Nephron progenitor cell (in vitro differentiated cells): ENCODE measurements around the gene LPP.

Experiments
- DNase-seq: peaks from one replicate; pipeline ENCODE4 v3.0.0; 2021
- H3K27ac Mint-ChIP-seq: 2 replicates; pipeline ENCODE4 v1.8.0; 2021; ENCODE audit warnings: mild to moderate bottlenecking, moderate library complexity, mixed read lengths
- H3K27me3 Mint-ChIP-seq: 2 replicates; pipeline ENCODE4 v1.8.0; 2021; ENCODE audit warnings: mild to moderate bottlenecking, low read depth, mixed read lengths; ENCODE audit not compliant: poor library complexity
- H3K36me3 Mint-ChIP-seq: 2 replicates; pipeline ENCODE4 v1.8.0; 2021; ENCODE audit warnings: low read depth, mixed read lengths
- H3K4me1 Mint-ChIP-seq: 2 replicates; pipeline ENCODE4 v1.8.0; 2021; ENCODE audit warnings: mixed read lengths
- H3K4me3 Mint-ChIP-seq: 2 replicates; pipeline ENCODE4 v1.8.0; 2021; ENCODE audit warnings: mild to moderate bottlenecking, moderate library complexity, mixed read lengths
- H3K9me3 Mint-ChIP-seq: 2 replicates; pipeline ENCODE4 v1.8.0; 2021; ENCODE audit warnings: mild to moderate bottlenecking, moderate library complexity, mixed read lengths
- TF ChIP-seq, protein P1 (sequence below): fragments of 200-600 bp; sonication (generic); IDR thresholded peaks from 2 replicates; pipeline ENCODE4 v1.5.0; 2021; ENCODE audit warnings: antibody characterized with exemption

The LPP gene

GRCh38 chr3:188497021-188497420, 343.1 kb downstream of the LPP start:
- H3K4me3 Mint-ChIP-seq, result no peak overlapping the region
- H3K27ac Mint-ChIP-seq, result no peak overlapping the region
- peaks cover 8% of the 10 kb centered on the region for H3K9me3 Mint-ChIP-seq
- H3K27me3 Mint-ChIP-seq, result no peaks in the 10 kb centered on the region
- no peaks in the 10 kb centered on the region for H3K4me1 Mint-ChIP-seq
- H3K36me3 Mint-ChIP-seq, result peaks cover 3% of the 10 kb centered on the region
- TF ChIP-seq, protein P1, sequence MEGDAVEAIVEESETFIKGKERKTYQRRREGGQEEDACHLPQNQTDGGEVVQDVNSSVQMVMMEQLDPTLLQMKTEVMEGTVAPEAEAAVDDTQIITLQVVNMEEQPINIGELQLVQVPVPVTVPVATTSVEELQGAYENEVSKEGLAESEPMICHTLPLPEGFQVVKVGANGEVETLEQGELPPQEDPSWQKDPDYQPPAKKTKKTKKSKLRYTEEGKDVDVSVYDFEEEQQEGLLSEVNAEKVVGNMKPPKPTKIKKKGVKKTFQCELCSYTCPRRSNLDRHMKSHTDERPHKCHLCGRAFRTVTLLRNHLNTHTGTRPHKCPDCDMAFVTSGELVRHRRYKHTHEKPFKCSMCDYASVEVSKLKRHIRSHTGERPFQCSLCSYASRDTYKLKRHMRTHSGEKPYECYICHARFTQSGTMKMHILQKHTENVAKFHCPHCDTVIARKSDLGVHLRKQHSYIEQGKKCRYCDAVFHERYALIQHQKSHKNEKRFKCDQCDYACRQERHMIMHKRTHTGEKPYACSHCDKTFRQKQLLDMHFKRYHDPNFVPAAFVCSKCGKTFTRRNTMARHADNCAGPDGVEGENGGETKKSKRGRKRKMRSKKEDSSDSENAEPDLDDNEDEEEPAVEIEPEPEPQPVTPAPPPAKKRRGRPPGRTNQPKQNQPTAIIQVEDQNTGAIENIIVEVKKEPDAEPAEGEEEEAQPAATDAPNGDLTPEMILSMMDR, result no peak
- no peak for DNase-seq

GRCh38 chr3:188503647-188504046, 349.7 kb downstream of the LPP start:
- Mint-ChIP-seq H3K4me3 (no peak overlapping the region), H3K27me3 (no peaks in the 10 kb centered on the region)
- TF ChIP-seq, protein P1, result no peak

DNA sequence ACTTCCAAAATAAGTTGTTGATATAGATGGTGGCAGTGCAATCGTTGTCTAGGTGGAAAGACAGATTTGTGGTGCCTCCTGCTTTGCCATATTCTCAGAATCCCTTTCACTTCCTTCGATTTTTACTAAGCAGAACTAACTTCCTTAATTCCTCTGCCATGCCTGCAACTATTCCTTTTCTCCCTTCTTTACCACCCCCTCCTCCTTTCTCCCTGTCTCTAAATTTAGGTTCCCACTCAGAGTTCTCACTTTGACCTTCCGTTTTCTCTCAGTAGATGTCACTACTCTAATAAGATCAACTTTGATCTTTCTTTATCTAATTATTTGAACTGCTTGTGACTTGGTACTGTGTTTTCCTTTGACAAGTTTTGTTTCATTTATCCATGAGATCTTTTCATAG, 351.2 kb downstream of the LPP start:
- no peaks in the 10 kb centered on the region for H3K4me1 Mint-ChIP-seq
- no peaks in the 10 kb centered on the region for H3K27me3 Mint-ChIP-seq
- H3K4me3 Mint-ChIP-seq, result no peak overlapping the region
- H3K27ac Mint-ChIP-seq, result no peak overlapping the region
- DNase-seq, result no peak
- H3K9me3 Mint-ChIP-seq, result peaks cover 42% of the 10 kb centered on the region
- TF ChIP-seq, protein P1, result no peak
- H3K36me3 Mint-ChIP-seq, result peaks cover 43% of the 10 kb centered on the region

More at GRCh38 chr3:188503647-188504046, 349.7 kb downstream of the LPP start:
- Mint-ChIP-seq H3K4me1 (no peaks in the 10 kb centered on the region), H3K36me3 (peaks cover 43% of the 10 kb centered on the region), H3K27ac (no peak overlapping the region), H3K9me3 (peaks cover 42% of the 10 kb centered on the region)
- no peak for DNase-seq

- Mint-ChIP-seq H3K4me1 (no peaks in the 10 kb centered on the region), H3K27me3 (no peaks in the 10 kb centered on the region), H3K27ac (no peak overlapping the region), H3K9me3 (peaks cover 41% of the 10 kb centered on the region), H3K4me3 (no peak overlapping the region), H3K36me3 (peaks cover 43% of the 10 kb centered on the region)
- no peak for DNase-seq
- TF ChIP-seq, protein P1, result no peak
These were observed 352.0 kb downstream of the LPP start for GRCh38 chr3:188505911-188506310.

DNA sequence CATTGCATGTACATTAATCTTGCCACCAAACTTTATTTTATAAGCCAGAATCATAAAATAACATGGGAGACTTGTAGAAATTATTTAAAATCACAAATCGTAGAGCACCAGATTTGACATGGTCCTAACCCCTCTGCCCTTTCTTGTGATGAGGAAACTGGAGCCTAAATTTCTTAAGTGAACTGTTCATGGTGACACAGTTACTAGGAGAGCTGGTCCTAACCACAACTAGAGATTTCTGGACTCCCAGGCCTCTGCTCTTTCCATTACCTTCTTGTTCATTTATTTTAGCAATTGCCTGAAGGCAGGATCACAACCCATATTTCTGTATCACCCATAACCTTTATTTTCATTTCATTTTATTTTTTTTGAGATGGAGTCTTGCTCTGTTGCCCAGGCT, 352.5 kb downstream of the LPP start:
- no peak for DNase-seq
- H3K27ac Mint-ChIP-seq, result no peak overlapping the region
- H3K4me1 Mint-ChIP-seq, result no peaks in the 10 kb centered on the region
- TF ChIP-seq, protein P1, result no peak
- no peak overlapping the region for H3K4me3 Mint-ChIP-seq
- H3K27me3 Mint-ChIP-seq, result no peaks in the 10 kb centered on the region
- H3K36me3 Mint-ChIP-seq, result peaks cover 43% of the 10 kb centered on the region
- peaks cover 38% of the 10 kb centered on the region for H3K9me3 Mint-ChIP-seq

GRCh38 chr3:188507244-188507720, 353.3 kb downstream of the LPP start:
- no peaks in the 10 kb centered on the region for H3K4me1 Mint-ChIP-seq
- H3K9me3 Mint-ChIP-seq, result peaks cover 31% of the 10 kb centered on the region
- TF ChIP-seq, protein P1, result no peak
- no peak for DNase-seq
- no peaks in the 10 kb centered on the region for H3K27me3 Mint-ChIP-seq
- H3K4me3 Mint-ChIP-seq, result no peak overlapping the region
- H3K36me3 Mint-ChIP-seq, result peaks cover 38% of the 10 kb centered on the region
- peak overlapping the region; percentile 34 for H3K27ac Mint-ChIP-seq
